IPS-18c (cell line): ENCODE measurements around the gene CD302.
"Not testable (repeated sequence)": the region's sequence is repeated elsewhere in the genome, so short reads cannot be mapped to it uniquely, and the experiment has no call there.

ENCODE experiments used
- H3K4me3 ChIP-seq: 2 replicates; pipeline ENCODE4 v1.7.0; 2013; ENCODE audit warnings: low read depth, mild to moderate bottlenecking, low read length, moderate library complexity; ENCODE audit not compliant: insufficient read depth
- H3K9me3 ChIP-seq: one replicate; pipeline ENCODE4 v1.6.1; 2013; ENCODE audit warnings: mild to moderate bottlenecking, low read length, moderate library complexity; ENCODE audit not compliant: control insufficient read depth, insufficient read depth

Gene CD302

GRCh38 chr2:159799833-159800232, 1.8 kb upstream of the CD302 start:
- no peaks in the 10 kb centered on the region for H3K9me3 ChIP-seq
- H3K4me3 ChIP-seq: no peak overlapping the region

GRCh38 chr2:159798376-159798725, 343 bp upstream of the CD302 start:
- Histone ChIP-seq H3K9me3 (no peaks in the 10 kb centered on the region), H3K4me3 (peak overlapping the region; percentile 84; the same call in 1 of the 2 replicates)

GRCh38 chr2:159797225-159797542, 824 bp downstream of the CD302 start:
- Histone ChIP-seq H3K4me3 (peak overlapping the region; percentile 84; the same call in 1 of the 2 replicates), H3K9me3 (no peaks in the 10 kb centered on the region)

GRCh38 chr2:159795841-159796690, 1.9 kb downstream of the CD302 start:
- H3K9me3 ChIP-seq: no peaks in the 10 kb centered on the region

GRCh38 chr2:159793326-159793725, 4.7 kb downstream of the CD302 start:
- H3K4me3 ChIP-seq: no peak overlapping the region
- H3K9me3 ChIP-seq: no peaks in the 10 kb centered on the region

More at GRCh38 chr2:159795841-159796690, 1.9 kb downstream of the CD302 start:
- no peak overlapping the region for H3K4me3 ChIP-seq

- Histone ChIP-seq H3K4me3 (no peak overlapping the region), H3K9me3 (no peaks in the 10 kb centered on the region)
Observed at GRCh38 chr2:159792599-159792998, 5.4 kb downstream of the CD302 start.

- Histone ChIP-seq H3K9me3 (no peaks in the 10 kb centered on the region), H3K4me3 (no peak overlapping the region)
Observed at GRCh38 chr2:159792036-159792435, 6.0 kb downstream of the CD302 start.

GRCh38 chr2:159790323-159790722, 7.7 kb downstream of the CD302 start:
- Histone ChIP-seq H3K4me3 (no peak overlapping the region), H3K9me3 (no peaks in the 10 kb centered on the region)

GRCh38 chr2:159788253-159788652, 9.8 kb downstream of the CD302 start:
- H3K9me3 ChIP-seq: no peaks in the 10 kb centered on the region
- H3K4me3 ChIP-seq: no peak overlapping the region

- not testable (repeated sequence) for H3K4me3 ChIP-seq, H3K9me3 ChIP-seq
Observed at GRCh38 chr2:159787647-159788046, 10.4 kb downstream of the CD302 start.

GRCh38 chr2:159786938-159787337, 11.1 kb downstream of the CD302 start:
- H3K4me3 ChIP-seq: no peak overlapping the region
- no peaks in the 10 kb centered on the region for H3K9me3 ChIP-seq

- H3K9me3 ChIP-seq: no peaks in the 10 kb centered on the region
- no peak overlapping the region for H3K4me3 ChIP-seq
Observed at GRCh38 chr2:159785195-159785594, 12.8 kb downstream of the CD302 start.

- not testable (repeated sequence) for H3K4me3 ChIP-seq, H3K9me3 ChIP-seq
Observed at GRCh38 chr2:159784744-159785143, 13.3 kb downstream of the CD302 start.

GRCh38 chr2:159783556-159783955, 14.5 kb downstream of the CD302 start:
- Histone ChIP-seq H3K9me3 (no peaks in the 10 kb centered on the region), H3K4me3 (no peak overlapping the region)

- Histone ChIP-seq H3K4me3 (no peak overlapping the region), H3K9me3 (no peaks in the 10 kb centered on the region)
Observed at GRCh38 chr2:159776321-159776720, 21.7 kb downstream of the CD302 start.

- Histone ChIP-seq H3K4me3 (no peak overlapping the region), H3K9me3 (no peaks in the 10 kb centered on the region)
Observed at GRCh38 chr2:159775021-159775420, 23.0 kb downstream of the CD302 start.

- Histone ChIP-seq H3K4me3 (no peak overlapping the region), H3K9me3 (no peaks in the 10 kb centered on the region)
Observed at GRCh38 chr2:159774370-159774990, 23.5 kb downstream of the CD302 start.

- no peak overlapping the region for H3K4me3 ChIP-seq
- no peaks in the 10 kb centered on the region for H3K9me3 ChIP-seq
Observed at GRCh38 chr2:159773886-159774285, 24.1 kb downstream of the CD302 start.

- H3K4me3 ChIP-seq: no peak overlapping the region
Observed at GRCh38 chr2:159773426-159773825, 24.6 kb downstream of the CD302 start.

More at GRCh38 chr2:159773426-159773825, 24.6 kb downstream of the CD302 start:
- H3K9me3 ChIP-seq: no peaks in the 10 kb centered on the region
